Left ventricle myocardium inferior (tissue), 1 donor: Measurements from ENCODE around the gene RNASEH2A. TPM values are rescaled to one million over a fixed set of nuclear protein-coding genes. Genes with fewer than 3 reads are reported as not detected.
A peak's percentile ranks its signal among the peaks of the same experiment; 100 is the strongest.
"Not testable (repeated sequence)": the region's sequence is repeated elsewhere in the genome, so short reads cannot be mapped to it uniquely, and the experiment has no call there.

Source experiments
- DNase-seq: peaks from one replicate; pipeline ENCODE4 v3.0.0-alpha.2; 2020
- H3K27ac ChIP-seq: fragments of 200-600 bp; replicated peaks from 2 replicates; pipeline ENCODE4 v1.8.0; 2021
- H3K27me3 ChIP-seq: fragments of 200-600 bp; 2 replicates; pipeline ENCODE4 v1.8.0; 2021; ENCODE audit warnings: low read depth
- H3K36me3 ChIP-seq: fragments of 200-600 bp; 2 replicates; pipeline ENCODE4 v1.8.0; 2021
- H3K4me1 ChIP-seq: fragments of 200-600 bp; 2 replicates; pipeline ENCODE4 v1.8.0; 2021
- H3K4me3 ChIP-seq: fragments of 200-600 bp; 2 replicates; pipeline ENCODE4 v1.8.0; 2021; ENCODE audit warnings: mild to moderate bottlenecking, moderate library complexity
- H3K9me3 ChIP-seq: fragments of 200-600 bp; replicated peaks from 2 replicates; pipeline ENCODE4 v1.8.0; 2021
- CTCF ChIP-seq: fragments of 200-600 bp; IDR thresholded peaks from 2 replicates; pipeline ENCODE4 v1.8.0; 2021; ENCODE audit warnings: antibody characterized with exemption, mild to moderate bottlenecking, borderline replicate concordance
- intact Hi-C: fragments of 100-400 bp; cut with micrococcal nuclease; formaldehyde crosslinking; loops from one replicate; pipeline ENCODE4 v1.11.0; 2022
- total RNA-seq: library from RNA; stranded (reverse); fragmentation: NEBNext Ultra II Directional; extraction: Animal tissue kit (Norgen Biotek cat#: 25700); gene quantifications from one replicate; pipeline ENCODE4 v1.2.1, GENCODE V29; 2021
- donor health status: DM: no; HTN: yes; CAD: no; lungs with severe emphysema.

The RNASEH2A gene
- total RNA-seq, 1 donor from 2014 or later = 2.5 TPM

GRCh38 chr19:12843999-12844732 is 37.8 kb downstream of the RNASEH2A start:
- H3K27ac ChIP-seq = no peak overlapping the region
- H3K27me3 ChIP-seq = peaks cover 79% of the 10 kb centered on the region
- no peak for DNase-seq
- no peak for TF ChIP-seq CTCF
- H3K4me3 ChIP-seq = no peak overlapping the region
- no peaks in the 10 kb centered on the region for H3K36me3 ChIP-seq
- intact Hi-C loops = loop anchor here (5.0 to 10.0 kb wide), 2 partner anchors 37 to 79 kb away; partner anchors contain the start of gene RNASEH2A
- H3K9me3 ChIP-seq = no peaks in the 10 kb centered on the region
- H3K4me1 ChIP-seq = peaks cover 22% of the 10 kb centered on the region

- not testable (repeated sequence) for H3K36me3 ChIP-seq, DNase-seq, H3K4me1 ChIP-seq, H3K9me3 ChIP-seq, H3K4me3 ChIP-seq, H3K27ac ChIP-seq
- intact Hi-C loops = loop anchor here (10.0 kb wide), 1 partner anchor 82 kb away; no protein-coding TSS in a partner anchor
- peaks cover 55% of the 10 kb centered on the region for H3K27me3 ChIP-seq
Measured at GRCh38 chr19:12846613-12847012, 40.2 kb downstream of the RNASEH2A start.

- H3K4me3 ChIP-seq = peak overlapping the region; percentile 50
- peak; percentile 99 for TF ChIP-seq CTCF
- H3K36me3 ChIP-seq = no peaks in the 10 kb centered on the region
- peaks cover 9% of the 10 kb centered on the region for H3K4me1 ChIP-seq
- H3K9me3 ChIP-seq = no peaks in the 10 kb centered on the region
- H3K27me3 ChIP-seq = peaks cover 46% of the 10 kb centered on the region
- peak; percentile 83 for DNase-seq
- intact Hi-C loops = loop anchor here (10.0 kb wide), 1 partner anchor 83 kb away; no protein-coding TSS in a partner anchor
- no peak overlapping the region for H3K27ac ChIP-seq
Measured at GRCh38 chr19:12847159-12848139, 41.1 kb downstream of the RNASEH2A start.

- Histone ChIP-seq H3K27me3 (no peaks in the 10 kb centered on the region), H3K4me3 (no peak overlapping the region), H3K27ac (no peak overlapping the region), H3K36me3 (no peaks in the 10 kb centered on the region), H3K9me3 (peaks cover 28% of the 10 kb centered on the region), H3K4me1 (no peaks in the 10 kb centered on the region)
- intact Hi-C loops = no loop called here
- DNase-seq = no peak
- TF ChIP-seq CTCF = no peak
Measured at GRCh38 chr19:12856653-12857052, 50.3 kb downstream of the RNASEH2A start.

- Histone ChIP-seq H3K4me3 (no peak overlapping the region), H3K36me3 (no peaks in the 10 kb centered on the region), H3K27me3 (peaks cover 6% of the 10 kb centered on the region), H3K27ac (no peak overlapping the region), H3K4me1 (no peaks in the 10 kb centered on the region), H3K9me3 (peaks cover 28% of the 10 kb centered on the region)
- DNase-seq = no peak
- no peak for TF ChIP-seq CTCF
- intact Hi-C loops = no loop called here
Measured at GRCh38 chr19:12858041-12858928, 51.9 kb downstream of the RNASEH2A start.
